CD4-positive, alpha-beta T cell treated with Interleukin-12 subunit alpha and Interleukin-12 subunit beta, for 1 hour (primary cell): ENCODE measurements around the gene ZNF148.
A peak's percentile ranks its signal among the peaks of the same experiment; 100 is the strongest.
"Not testable (repeated sequence)": the region's sequence is repeated elsewhere in the genome, so short reads cannot be mapped to it uniquely, and the experiment has no call there.

Source experiments
- DNase-seq: peaks from one replicate; pipeline ENCODE4 v3.0.0-alpha.2; 2020

The ZNF148 gene

GRCh38 chr3:125374996-125375941, at the start of gene ZNF148:
ZNF148 (minus strand) TSS chr3:125375325; CDS start chr3:125313640, 61,685 bp downstream.
- peak; percentile 95 for DNase-seq

- DNase-seq: no peak
Measured at GRCh38 chr3:125418306-125418705, 43.2 kb upstream of the ZNF148 start.

GRCh38 chr3:125416235-125416634, 41.1 kb upstream of the ZNF148 start:
- no peak for DNase-seq

GRCh38 chr3:125414669-125415068, 39.5 kb upstream of the ZNF148 start:
- DNase-seq: no peak

- DNase-seq: no peak
Measured at GRCh38 chr3:125410922-125411321, 35.8 kb upstream of the ZNF148 start.

GRCh38 chr3:125406070-125406469, 30.9 kb upstream of the ZNF148 start:
- DNase-seq: no peak

- not testable (repeated sequence) for DNase-seq
Measured at GRCh38 chr3:125405515-125405914, 30.4 kb upstream of the ZNF148 start.

GRCh38 chr3:125403789-125404188, 28.7 kb upstream of the ZNF148 start:
- no peak for DNase-seq

- no peak for DNase-seq
Measured at GRCh38 chr3:125402639-125403038, 27.5 kb upstream of the ZNF148 start.

GRCh38 chr3:125401402-125401801, 26.3 kb upstream of the ZNF148 start:
- DNase-seq: no peak

GRCh38 chr3:125398952-125399351, 23.8 kb upstream of the ZNF148 start:
- DNase-seq: no peak

- no peak for DNase-seq
Measured at GRCh38 chr3:125395091-125395490, 20.0 kb upstream of the ZNF148 start.

- DNase-seq: no peak
Measured at GRCh38 chr3:125394406-125394805, 19.3 kb upstream of the ZNF148 start.

GRCh38 chr3:125389282-125389681, 14.2 kb upstream of the ZNF148 start:
- DNase-seq: peak; percentile 6

GRCh38 chr3:125388369-125388768, 13.2 kb upstream of the ZNF148 start:
- DNase-seq: not testable (repeated sequence)

GRCh38 chr3:125386811-125387210, 11.7 kb upstream of the ZNF148 start:
- DNase-seq: no peak

GRCh38 chr3:125383744-125384143, 8.6 kb upstream of the ZNF148 start:
- no peak for DNase-seq

- no peak for DNase-seq
Measured at GRCh38 chr3:125382298-125382697, 7.2 kb upstream of the ZNF148 start.

- no peak for DNase-seq
Measured at GRCh38 chr3:125381743-125382142, 6.6 kb upstream of the ZNF148 start.

- no peak for DNase-seq
Measured at GRCh38 chr3:125381314-125381713, 6.2 kb upstream of the ZNF148 start.

- DNase-seq: no peak
Measured at GRCh38 chr3:125379483-125379882, 4.4 kb upstream of the ZNF148 start.

GRCh38 chr3:125378762-125379161, 3.6 kb upstream of the ZNF148 start:
- no peak for DNase-seq

- DNase-seq: no peak
Measured at GRCh38 chr3:125375950-125376679, 990 bp upstream of the ZNF148 start.

GRCh38 chr3:125374501-125374995, 577 bp downstream of the ZNF148 start:
- peak; percentile 50 for DNase-seq
